DND-41 (cell line): ENCODE results near the gene UAP1L1.

Experiments used
- ATAC-seq: fragments of 200-7000 bp; cut with Tn5 transposase; 3 replicates; pipeline ENCODE4 v1.9.1; 2021; ENCODE audit warnings: low read depth; ENCODE audit not compliant: insufficient read depth
- DNase-seq: peaks from one replicate; pipeline ENCODE4 v3.0.0-alpha.2; 2020
- H2AFZ ChIP-seq: 2 replicates; pipeline ENCODE4 v1.6.0; 2012; ENCODE audit warnings: low read depth, low read length
- H3K27ac ChIP-seq: 2 replicates; pipeline ENCODE4 v1.5.1; 2012; ENCODE audit warnings: low read length, inconsistent platforms
- H3K27me3 ChIP-seq: fragments of 200-600 bp; sonication (generic); 2 replicates; pipeline ENCODE4 v1.6.0; 2012; ENCODE audit warnings: low read length, mild to moderate bottlenecking, inconsistent platforms; ENCODE audit not compliant: insufficient read depth, poor library complexity
- H3K36me3 ChIP-seq: 2 replicates; pipeline ENCODE4 v1.5.1; 2012; ENCODE audit warnings: low read length, inconsistent platforms; ENCODE audit not compliant: insufficient read depth
- H3K4me1 ChIP-seq: 2 replicates; pipeline ENCODE4 v1.5.1; 2012; ENCODE audit warnings: mild to moderate bottlenecking, low read length; ENCODE audit not compliant: insufficient read depth
- H3K4me2 ChIP-seq: 2 replicates; pipeline ENCODE4 v1.6.0; 2012; ENCODE audit warnings: mild to moderate bottlenecking, moderate library complexity, low read length, inconsistent platforms; ENCODE audit not compliant: insufficient read depth
- H3K4me3 ChIP-seq, 2 experiments: fragments of 200-600 bp in 1 of 2; shearing (Covaris generic) in 1 of 2; 2 replicates each; pipeline ENCODE4 v1.5.1; 2012 to 2016; ENCODE audit warnings: inconsistent platforms in 2 of 2, low read length in 2 of 2, mild to moderate bottlenecking in 2 of 2, low read depth in 1 of 2, moderate library complexity in 1 of 2
- H3K79me2 ChIP-seq: 2 replicates; pipeline ENCODE4 v1.6.0; 2012; ENCODE audit warnings: low read length, inconsistent platforms; ENCODE audit not compliant: insufficient read depth
- H3K9ac ChIP-seq: 2 replicates; pipeline ENCODE4 v1.6.0; 2012; ENCODE audit warnings: low read depth, mild to moderate bottlenecking, inconsistent platforms, low read length, moderate library complexity
- H3K9me3 ChIP-seq: 2 replicates; pipeline ENCODE4 v1.5.1; 2012; ENCODE audit warnings: low read length, moderate library complexity, mild to moderate bottlenecking, inconsistent platforms; ENCODE audit not compliant: insufficient read depth, severe bottlenecking
- H4K20me1 ChIP-seq: 2 replicates; pipeline ENCODE4 v1.6.0; 2012; ENCODE audit warnings: low read length; ENCODE audit not compliant: insufficient read depth
- CTCF ChIP-seq: IDR thresholded peaks from 2 replicates; pipeline ENCODE4 v1.5.1; 2012; ENCODE audit warnings: borderline replicate concordance, low read length, moderate library complexity, mild to moderate bottlenecking; ENCODE audit not compliant: poor library complexity, severe bottlenecking; ENCODE audit errors: extremely low read depth
- EZH2 ChIP-seq: IDR thresholded peaks from 3 replicates; pipeline ENCODE4 v1.6.1; 2012; ENCODE audit warnings: borderline replicate concordance, low read depth, mild to moderate bottlenecking, moderate library complexity, low read length, inconsistent platforms; ENCODE audit not compliant: severe bottlenecking

UAP1L1 gene

GRCh38 chr9:137110911-137111787, 33.8 kb downstream of the UAP1L1 start:
- Histone ChIP-seq H3K36me3 (peaks cover 69% of the 10 kb centered on the region), H3K27me3 (no peaks in the 10 kb centered on the region), H3K4me2 (no peak overlapping the region), H3K27ac (no peak overlapping the region), H4K20me1 (peaks cover 12% of the 10 kb centered on the region; the same call in 1 of the 2 replicates), H3K79me2 (peaks cover 17% of the 10 kb centered on the region), H2AFZ (no peak overlapping the region), H3K4me3 (no peak overlapping the region), H3K9me3 (no peaks in the 10 kb centered on the region), H3K9ac (no peak overlapping the region), H3K4me1 (peaks cover 24% of the 10 kb centered on the region)
- TF ChIP-seq EZH2 = no peak
- no peak for TF ChIP-seq CTCF
- no peak for ATAC-seq
- no peak for DNase-seq

- Histone ChIP-seq H3K79me2 (peaks cover 17% of the 10 kb centered on the region), H3K4me2 (no peak overlapping the region), H3K9me3 (no peaks in the 10 kb centered on the region), H3K4me1 (peaks cover 24% of the 10 kb centered on the region), H3K9ac (no peak overlapping the region), H4K20me1 (0 out of 2 replicates have a peak, but pooled peaks cover 9% of the 10 kb centered on the region), H2AFZ (no peak overlapping the region), H3K27me3 (no peaks in the 10 kb centered on the region), H3K36me3 (peaks cover 62% of the 10 kb centered on the region), H3K4me3 (no peak overlapping the region), H3K27ac (no peak overlapping the region)
- ATAC-seq = no peak
- no peak for DNase-seq
- TF ChIP-seq CTCF (no peak), EZH2 (no peak)
Observed at GRCh38 chr9:137111788-137112563, 34.7 kb downstream of the UAP1L1 start.

GRCh38 chr9:137112564-137113384, 35.5 kb downstream of the UAP1L1 start:
- peaks cover 54% of the 10 kb centered on the region for H3K36me3 ChIP-seq
- no peaks in the 10 kb centered on the region for H3K9me3 ChIP-seq
- H3K4me1 ChIP-seq = peaks cover 24% of the 10 kb centered on the region
- H4K20me1 ChIP-seq = 0 out of 2 replicates have a peak, but pooled peaks cover 8% of the 10 kb centered on the region
- no peak overlapping the region for H3K27ac ChIP-seq
- DNase-seq (no peak), ATAC-seq (no peak)
- no peaks in the 10 kb centered on the region for H3K27me3 ChIP-seq
- peak overlapping the region; percentile 61 for H3K4me2 ChIP-seq
- H3K4me3 ChIP-seq = peak overlapping the region in 1 of 2 experiments; percentile 53; a peak in 2 of 4 replicates
- no peak overlapping the region for H2AFZ ChIP-seq
- TF ChIP-seq EZH2 = no peak
- TF ChIP-seq CTCF = no peak
- H3K9ac ChIP-seq = 0 out of 2 replicates have a peak overlapping the region, but pooled peaks have one; percentile 26
- peaks cover 17% of the 10 kb centered on the region for H3K79me2 ChIP-seq
